HCT116 (cell line): Measurements from ENCODE around the gene EPS8L2.

Experiments
- POLR2A ChIP-seq: IDR thresholded peaks from 2 replicates; pipeline ENCODE4 v1.7.0; 2011; ENCODE audit warnings: borderline replicate concordance; ENCODE audit not compliant: insufficient read depth, insufficient read length; ENCODE audit errors: extremely low read depth
- POLR2AphosphoS5 ChIP-seq: IDR thresholded peaks from 2 replicates; pipeline ENCODE4 v1.6.1; 2011; ENCODE audit warnings: mild to moderate bottlenecking, low read depth, low read length, moderate library complexity
- REST ChIP-seq: IDR thresholded peaks from 2 replicates; pipeline ENCODE4 v1.6.1; 2012; ENCODE audit warnings: low read depth
- TF ChIP-seq, protein P1 (sequence below), 3 experiments: fragments of 200-600 bp in 1 of 3; sonication (generic) in 1 of 3; IDR thresholded peaks in 2 of 3; conservative IDR thresholded peaks in 1 of 3; 2 replicates each; pipeline ENCODE4 v1.5.1; 2012 to 2017; ENCODE audit warnings: low read depth in 2 of 3, low read length in 2 of 3, antibody characterized with exemption in 1 of 3, borderline replicate concordance in 1 of 3, control low read depth in 1 of 3, mild to moderate bottlenecking in 1 of 3, mixed read lengths in 1 of 3, mixed run types in 1 of 3, moderate library complexity in 1 of 3; ENCODE audit not compliant: insufficient read depth in 1 of 3

GRCh38 chr11:766106-766935 lies 60.3 kb downstream of the EPS8L2 start:
- TF ChIP-seq, protein P1, sequence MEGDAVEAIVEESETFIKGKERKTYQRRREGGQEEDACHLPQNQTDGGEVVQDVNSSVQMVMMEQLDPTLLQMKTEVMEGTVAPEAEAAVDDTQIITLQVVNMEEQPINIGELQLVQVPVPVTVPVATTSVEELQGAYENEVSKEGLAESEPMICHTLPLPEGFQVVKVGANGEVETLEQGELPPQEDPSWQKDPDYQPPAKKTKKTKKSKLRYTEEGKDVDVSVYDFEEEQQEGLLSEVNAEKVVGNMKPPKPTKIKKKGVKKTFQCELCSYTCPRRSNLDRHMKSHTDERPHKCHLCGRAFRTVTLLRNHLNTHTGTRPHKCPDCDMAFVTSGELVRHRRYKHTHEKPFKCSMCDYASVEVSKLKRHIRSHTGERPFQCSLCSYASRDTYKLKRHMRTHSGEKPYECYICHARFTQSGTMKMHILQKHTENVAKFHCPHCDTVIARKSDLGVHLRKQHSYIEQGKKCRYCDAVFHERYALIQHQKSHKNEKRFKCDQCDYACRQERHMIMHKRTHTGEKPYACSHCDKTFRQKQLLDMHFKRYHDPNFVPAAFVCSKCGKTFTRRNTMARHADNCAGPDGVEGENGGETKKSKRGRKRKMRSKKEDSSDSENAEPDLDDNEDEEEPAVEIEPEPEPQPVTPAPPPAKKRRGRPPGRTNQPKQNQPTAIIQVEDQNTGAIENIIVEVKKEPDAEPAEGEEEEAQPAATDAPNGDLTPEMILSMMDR (IDR thresholded peaks at IDR 0.05 in 2 of 3, conservative IDR thresholded peaks at IDR 0.05 in 1 of 3; ENCODE audit: borderline replicate concordance in 1 of 3, insufficient read depth in 1 of 3, low read depth in 2 of 3, low read length in 2 of 3), result no peak
- TF ChIP-seq REST, result no peak
- TF ChIP-seq POLR2A, result no peak
- TF ChIP-seq POLR2AphosphoS5, result no peak
